T-cell (primary cell): ENCODE data around the gene MYO16. TPM values are rescaled to one million over a fixed set of nuclear protein-coding genes. Genes with fewer than 3 reads are reported as not detected.

Experiments used
- ATAC-seq, 4 experiments: fragments of 200-7000 bp in 3 of 4; fragments of 150-1000 bp in 1 of 4; cut with Tn5 transposase; replicated peaks in 1 of 4; 1 replicate in 3 of 4; 2 replicates in 1 of 4; pipeline ENCODE4 v1.10.0; 2021; ENCODE audit warnings: moderate library complexity in 3 of 4, mild to moderate bottlenecking in 2 of 4, moderate number of reproducible peaks in 1 of 4
- CTCF ChIA-PET, 2 donors: fragments of 300-600 bp; sonication (Branson Sonifier 250); formaldehyde crosslinking; loops; one replicate each; lab custom pipeline; 2022; ENCODE audit warnings: antibody characterized with exemption in 2 of 2; lab: Charles Lee
- POLR2A ChIA-PET, 2 donors: fragments of 300-600 bp; sonication (Branson Sonifier 250); formaldehyde crosslinking; loops; one replicate each; lab custom pipeline; 2022; ENCODE audit warnings: antibody characterized with exemption in 2 of 2; lab: Charles Lee
- DNase-seq, 35 experiments: peaks; one replicate each; pipeline versions ENCODE4 v3.0.0 to v3.0.0-alpha.2; 2013 to 2023
- H3K27ac ChIP-seq: one replicate; pipeline ENCODE4 v1.5.1; 2013; ENCODE audit warnings: low read length
- H3K27me3 ChIP-seq, 2 experiments: replicated peaks in 1 of 2; 1 replicate in 1 of 2; 2 replicates in 1 of 2; pipeline versions ENCODE4 v1.6.1 to v1.7.0; 2013; ENCODE audit warnings: low read length in 1 of 2, mixed read lengths in 1 of 2; ENCODE audit not compliant: control insufficient read depth in 2 of 2, insufficient read depth in 2 of 2; ENCODE audit errors: extremely low read depth in 1 of 2
- H3K36me3 ChIP-seq, 2 donors: 1 replicate in 1 of 2; 2 replicates in 1 of 2; pipeline versions ENCODE4 v1.6.1 to v1.7.0; 2013; ENCODE audit warnings: low read length in 1 of 2; ENCODE audit not compliant: control insufficient read depth in 2 of 2, insufficient read depth in 1 of 2; ENCODE audit errors: extremely low read depth in 1 of 2
- H3K4me1 ChIP-seq, 2 experiments: 1 replicate in 1 of 2; 2 replicates in 1 of 2; pipeline versions ENCODE4 v1.6.1 to v1.7.0; 2013; ENCODE audit warnings: low read length in 2 of 2, mixed read lengths in 1 of 2; ENCODE audit not compliant: insufficient read depth in 2 of 2, control insufficient read depth in 1 of 2; ENCODE audit errors: extremely low read depth in 1 of 2
- H3K4me3 ChIP-seq, 2 donors: 1 replicate in 1 of 2; 2 replicates in 1 of 2; pipeline versions ENCODE4 v1.5.1 to v1.7.0; 2013; ENCODE audit warnings: mild to moderate bottlenecking in 2 of 2, low read length in 1 of 2, moderate library complexity in 1 of 2; ENCODE audit not compliant: control insufficient read depth in 1 of 2; ENCODE audit errors: extremely low read depth in 1 of 2
- H3K9me3 ChIP-seq: 2 replicates; pipeline ENCODE4 v1.7.0; 2013
- H3K27ac Mint-ChIP-seq, 2 donors: one replicate each; pipeline ENCODE4 v1.8.0; 2020 to 2021; ENCODE audit warnings: mild to moderate bottlenecking in 2 of 2, mixed read lengths in 2 of 2
- H3K27me3 Mint-ChIP-seq, 2 donors: one replicate each; pipeline ENCODE4 v1.8.0; 2021 to 2022; ENCODE audit warnings: mixed read lengths in 2 of 2
- H3K36me3 Mint-ChIP-seq: one replicate; pipeline ENCODE4 v1.8.0; 2021; ENCODE audit warnings: mixed read lengths
- H3K4me1 Mint-ChIP-seq, 3 donors: one replicate each; pipeline ENCODE4 v1.8.0; 2020 to 2022; ENCODE audit warnings: mixed read lengths in 3 of 3, mild to moderate bottlenecking in 1 of 3
- H3K4me3 Mint-ChIP-seq, 3 donors: one replicate each; pipeline ENCODE4 v1.8.0; 2020 to 2022; ENCODE audit warnings: mild to moderate bottlenecking in 3 of 3, mixed read lengths in 3 of 3, moderate library complexity in 3 of 3
- H3K9me3 Mint-ChIP-seq, 3 donors: one replicate each; pipeline ENCODE4 v1.8.0; 2020 to 2022; ENCODE audit warnings: mixed read lengths in 3 of 3
- WGBS: methylation state at CpG from one replicate; pipeline ENCODE4 v1.1.5; 2013; ENCODE audit warnings: missing lambda C conversion rate; ENCODE audit not compliant: insufficient coverage; 5-methylcytosine and 5-hydroxymethylcytosine counted together
- total RNA-seq, 35 experiments: library from RNA in 6 of 35; stranded (reverse) in 6 of 35; fragments of 120-200 nt in 1 of 35; gene quantifications; one replicate each; pipeline versions ENCODE4 v1.2.1 to v1.2.4 and lab custom pipeline; 2013 to 2026

The MYO16 gene
- total RNA-seq, 5 donors from 2014 or later (not counting 1 experiment from before 2014, with no cell fraction given): 0.20 to 2.0 (median 1.1) TPM

GRCh38 chr13:109114991-109115390 is 485.6 kb downstream of the MYO16 start:
- DNase-seq (no peak), ATAC-seq (no peak)
- H3K9me3 ChIP-seq: no peaks in the 10 kb centered on the region
- no peak overlapping the region for H3K4me3 Mint-ChIP-seq
- no peak overlapping the region for H3K27ac ChIP-seq
- no peaks in the 10 kb centered on the region for H3K36me3 Mint-ChIP-seq
- peaks cover 4 to 10% (median 6%) of the 10 kb centered on the region in 3 donors for H3K4me1 Mint-ChIP-seq
- POLR2A ChIA-PET: no interaction called here
- H3K27me3 ChIP-seq: no peaks in the 10 kb centered on the region
- WGBS: no CpG with 5 or more reads among the region's 2 CpGs
- no peak overlapping the region for H3K27ac Mint-ChIP-seq
- peaks cover 0 to 11% of the 10 kb centered on the region in 2 donors for H3K27me3 Mint-ChIP-seq
- peaks cover 0 to 8% (median 0%) of the 10 kb centered on the region in 3 donors for H3K9me3 Mint-ChIP-seq
- H3K36me3 ChIP-seq: no peaks in the 10 kb centered on the region
- H3K4me1 ChIP-seq: no peaks in the 10 kb centered on the region
- CTCF ChIA-PET: interaction anchor here in 1 of 2 donors (0.6 kb wide), 1 partner anchor 33 kb away, joined by 5 read pairs; no protein-coding TSS in a partner anchor
- H3K4me3 ChIP-seq: no peak overlapping the region

- no CpG with 5 or more reads among the region's 1 CpG for WGBS
- DNase-seq (no peak), ATAC-seq (no peak)
- peaks cover 0 to 6% of the 10 kb centered on the region in 2 experiments for H3K27me3 ChIP-seq
- POLR2A ChIA-PET: no interaction called here
- H3K9me3 ChIP-seq: no peaks in the 10 kb centered on the region
- CTCF ChIA-PET: no interaction called here
- no peaks in the 10 kb centered on the region for H3K4me1 ChIP-seq
- Mint-ChIP-seq H3K36me3 (no peaks in the 10 kb centered on the region), H3K27me3 (peaks cover 0 to 9% of the 10 kb centered on the region in 2 donors), H3K9me3 (peaks cover 0 to 6% (median 0%) of the 10 kb centered on the region in 3 donors), H3K4me3 (no peak overlapping the region), H3K4me1 (peaks cover 3% of the 10 kb centered on the region in 3 donors), H3K27ac (no peak overlapping the region)
- H3K4me3 ChIP-seq: no peak overlapping the region
- H3K27ac ChIP-seq: no peak overlapping the region
- H3K36me3 ChIP-seq: no peaks in the 10 kb centered on the region
These were observed 489.1 kb downstream of the MYO16 start for GRCh38 chr13:109118521-109118920.

- no peak overlapping the region for H3K27ac ChIP-seq
- no peak for DNase-seq
- no peaks in the 10 kb centered on the region for H3K4me1 ChIP-seq
- Mint-ChIP-seq H3K9me3 (peaks cover 0 to 3% (median 0%) of the 10 kb centered on the region in 3 donors), H3K27me3 (peaks cover 0 to 6% of the 10 kb centered on the region in 2 donors), H3K4me3 (no peak overlapping the region), H3K36me3 (no peaks in the 10 kb centered on the region), H3K4me1 (no peaks in the 10 kb centered on the region), H3K27ac (no peak overlapping the region)
- no CpG with 5 or more reads among the region's 1 CpG for WGBS
- no peak for ATAC-seq
- CTCF ChIA-PET: no interaction called here
- no peaks in the 10 kb centered on the region for H3K9me3 ChIP-seq
- POLR2A ChIA-PET: no interaction called here
- peaks cover 0 to 6% of the 10 kb centered on the region in 2 experiments for H3K27me3 ChIP-seq
- no peaks in the 10 kb centered on the region for H3K36me3 ChIP-seq
- no peak overlapping the region for H3K4me3 ChIP-seq
These were observed 490.5 kb downstream of the MYO16 start for GRCh38 chr13:109119896-109120295.

GRCh38 chr13:109121826-109122225 is 492.4 kb downstream of the MYO16 start:
- Mint-ChIP-seq H3K36me3 (no peaks in the 10 kb centered on the region), H3K27ac (no peak overlapping the region), H3K27me3 (peaks cover 0 to 6% of the 10 kb centered on the region in 2 donors), H3K9me3 (peaks cover 0 to 3% (median 0%) of the 10 kb centered on the region in 3 donors), H3K4me1 (no peaks in the 10 kb centered on the region), H3K4me3 (no peak overlapping the region)
- peaks cover 0 to 6% of the 10 kb centered on the region in 2 experiments for H3K27me3 ChIP-seq
- H3K4me1 ChIP-seq: no peaks in the 10 kb centered on the region
- 88% methylated on average over 3 of the region's 5 CpGs for WGBS
- H3K27ac ChIP-seq: no peak overlapping the region
- ChIA-PET CTCF (no interaction called here), POLR2A (interaction anchor here in 1 of 2 donors (0.7 kb wide), 1 partner anchor 83 kb away, joined by 5 read pairs; no protein-coding TSS in a partner anchor)
- H3K4me3 ChIP-seq: no peak overlapping the region
- ATAC-seq: no peak
- no peak for DNase-seq
- no peaks in the 10 kb centered on the region for H3K36me3 ChIP-seq
- no peaks in the 10 kb centered on the region for H3K9me3 ChIP-seq

GRCh38 chr13:109123971-109124370 is 494.6 kb downstream of the MYO16 start:
- POLR2A ChIA-PET: no interaction called here
- WGBS: no CpG with 5 or more reads among the region's 2 CpGs
- ATAC-seq: no peak

GRCh38 chr13:109126178-109126577 is 496.8 kb downstream of the MYO16 start:
- ChIA-PET CTCF (no interaction called here), POLR2A (no interaction called here)
- H3K36me3 Mint-ChIP-seq: no peaks in the 10 kb centered on the region
- peaks cover 0 to 4% of the 10 kb centered on the region in 2 donors for H3K27me3 Mint-ChIP-seq
- no peak overlapping the region for H3K4me3 Mint-ChIP-seq
- H3K27ac Mint-ChIP-seq: no peak overlapping the region
- Histone ChIP-seq H3K36me3 (no peaks in the 10 kb centered on the region), H3K27me3 (peaks cover 0 to 8% of the 10 kb centered on the region in 2 experiments), H3K9me3 (no peaks in the 10 kb centered on the region), H3K4me1 (peaks cover 0 to 4% of the 10 kb centered on the region in 2 experiments), H3K27ac (no peak overlapping the region), H3K4me3 (no peak overlapping the region)
- DNase-seq (no peak), ATAC-seq (no peak)
- no CpG with 5 or more reads among the region's 5 CpGs for WGBS
- no peaks in the 10 kb centered on the region for H3K9me3 Mint-ChIP-seq
- H3K4me1 Mint-ChIP-seq: no peaks in the 10 kb centered on the region

More at GRCh38 chr13:109123971-109124370, 494.6 kb downstream of the MYO16 start:
- CTCF ChIA-PET: no interaction called here
- Mint-ChIP-seq H3K27me3 (peaks cover 0 to 1% of the 10 kb centered on the region in 2 donors), H3K36me3 (no peaks in the 10 kb centered on the region), H3K9me3 (no peaks in the 10 kb centered on the region), H3K4me1 (no peaks in the 10 kb centered on the region), H3K4me3 (no peak overlapping the region), H3K27ac (no peak overlapping the region)
- no peaks in the 10 kb centered on the region for H3K9me3 ChIP-seq
- H3K36me3 ChIP-seq: no peaks in the 10 kb centered on the region
- H3K27me3 ChIP-seq: peaks cover 0 to 8% of the 10 kb centered on the region in 2 experiments
- no peaks in the 10 kb centered on the region for H3K4me1 ChIP-seq
- H3K27ac ChIP-seq: no peak overlapping the region
- H3K4me3 ChIP-seq: no peak overlapping the region
- DNase-seq: no peak
